Measurements from ENCODE around the gene JMJD1C.

Gene JMJD1C

GRCh38 chr10:63210611-63211196 is 255.1 kb downstream of the JMJD1C start:
- no peak for DNase-seq

GRCh38 chr10:63209705-63210104 is 256.1 kb downstream of the JMJD1C start:
- no peak for DNase-seq

GRCh38 chr10:63208986-63209385 is 256.8 kb downstream of the JMJD1C start:
- no peak for DNase-seq

GRCh38 chr10:63206997-63207811 is 258.6 kb downstream of the JMJD1C start:
- DNase-seq, result no peak

- DNase-seq, result no peak
Observed at GRCh38 chr10:63206576-63206975, 259.2 kb downstream of the JMJD1C start.

GRCh38 chr10:63205421-63205820 is 260.4 kb downstream of the JMJD1C start:
- DNase-seq, result no peak

- DNase-seq, result no peak
Observed at GRCh38 chr10:63204667-63205391, 260.9 kb downstream of the JMJD1C start.

- no peak for DNase-seq
Observed at GRCh38 chr10:63201118-63201517, 264.7 kb downstream of the JMJD1C start.

- DNase-seq, result no peak
Observed at GRCh38 chr10:63200431-63200830, 265.3 kb downstream of the JMJD1C start.

- DNase-seq, result no peak
Observed at GRCh38 chr10:63199716-63200115, 266.1 kb downstream of the JMJD1C start.

GRCh38 chr10:63197344-63198092 is 268.3 kb downstream of the JMJD1C start:
- no peak for DNase-seq

GRCh38 chr10:63192826-63193225 is 273.0 kb downstream of the JMJD1C start:
- no peak for DNase-seq

GRCh38 chr10:63175534-63175933 is 290.2 kb downstream of the JMJD1C start:
- DNase-seq, result no peak

GRCh38 chr10:63173468-63174232 is 292.1 kb downstream of the JMJD1C start:
- no peak for DNase-seq

- no peak for DNase-seq
Observed at GRCh38 chr10:63171926-63172325, 293.9 kb downstream of the JMJD1C start.

- no peak for DNase-seq
Observed at GRCh38 chr10:63171255-63171855, 294.4 kb downstream of the JMJD1C start.

GRCh38 chr10:63169624-63170023 is 296.2 kb downstream of the JMJD1C start:
- DNase-seq, result no peak

GRCh38 chr10:63168821-63169462 is 296.8 kb downstream of the JMJD1C start:
- no peak for DNase-seq

GRCh38 chr10:63166742-63167258 is 299.0 kb downstream of the JMJD1C start:
- no peak for DNase-seq

GRCh38 chr10:63165249-63165648 is 300.5 kb downstream of the JMJD1C start:
- no peak for DNase-seq

GRCh38 chr10:63164166-63164623 is 301.6 kb downstream of the JMJD1C start:
- no peak for DNase-seq

Data from cortex of kidney (tissue), 1 donor.